ENCODE data around the gene RPS19BP1.

- TF ChIP-seq CTCF (IDR thresholded peaks at IDR 0.05) = peak in 2 of 6 experiments; percentile 7 to 32
- TF ChIP-seq POLR2A (IDR thresholded peaks at IDR 0.05) = peak in 2 of 4 donors; percentile 24 to 62
- TF ChIP-seq POLR2AphosphoS5 (IDR thresholded peaks at IDR 0.05) = peak; percentile 88 to 95
These were observed 30.3 kb downstream of the RPS19BP1 start, which contains the start of gene MIEF1 for GRCh38 chr22:39502109-39502788.
